Mesenchymal stem cell (in vitro differentiated cells and primary cell): Measurements from ENCODE around the gene NECAB2.

Experiments used
- DNase-seq: peaks from one replicate; pipeline ENCODE4 v3.0.0-alpha.2; 2013
- H2AFZ ChIP-seq: one replicate; pipeline ENCODE4 v1.6.1; 2013; ENCODE audit warnings: low read depth, mild to moderate bottlenecking, control low read depth, inconsistent platforms, low read length, moderate library complexity
- H2AK5ac ChIP-seq: 2 replicates; pipeline ENCODE4 v1.6.1; 2013; ENCODE audit warnings: low read length, moderate library complexity, mild to moderate bottlenecking, inconsistent platforms; ENCODE audit not compliant: severe bottlenecking
- H2BK120ac ChIP-seq: one replicate; pipeline ENCODE4 v1.6.1; 2013; ENCODE audit warnings: low read depth, mild to moderate bottlenecking, inconsistent platforms, low read length, moderate library complexity
- H2BK12ac ChIP-seq, 2 experiments: one replicate each; pipeline ENCODE4 v1.6.1; 2013; ENCODE audit warnings: inconsistent platforms in 2 of 2, low read length in 2 of 2, mild to moderate bottlenecking in 2 of 2, moderate library complexity in 2 of 2, control low read depth in 1 of 2
- H2BK15ac ChIP-seq: one replicate; pipeline ENCODE4 v1.6.1; 2013; ENCODE audit warnings: mild to moderate bottlenecking, low read depth, inconsistent platforms; ENCODE audit not compliant: poor library complexity, severe bottlenecking
- H2BK5ac ChIP-seq: 2 replicates; pipeline ENCODE4 v1.6.1; 2013; ENCODE audit warnings: low read depth, mild to moderate bottlenecking, low read length, control low read depth, inconsistent platforms; ENCODE audit not compliant: poor library complexity, severe bottlenecking
- H3K14ac ChIP-seq, 2 experiments: one replicate each; pipeline ENCODE4 v1.6.1; 2013; ENCODE audit warnings: inconsistent platforms in 2 of 2, low read length in 2 of 2, control low read depth in 1 of 2, mild to moderate bottlenecking in 1 of 2, moderate library complexity in 1 of 2
- H3K18ac ChIP-seq, 2 experiments: one replicate each; pipeline ENCODE4 v1.6.1; 2013; ENCODE audit warnings: inconsistent platforms in 2 of 2, low read length in 2 of 2, control low read depth in 1 of 2, low read depth in 1 of 2, mild to moderate bottlenecking in 1 of 2
- H3K23ac ChIP-seq, 2 experiments: one replicate each; pipeline ENCODE4 v1.6.1; 2013; ENCODE audit warnings: inconsistent platforms in 2 of 2, low read length in 2 of 2, mild to moderate bottlenecking in 2 of 2, moderate library complexity in 2 of 2, control low read depth in 1 of 2
- H3K27ac ChIP-seq: 2 replicates; pipeline ENCODE4 v1.5.1; 2013; ENCODE audit warnings: mild to moderate bottlenecking, moderate library complexity, low read length, control low read depth, inconsistent platforms; ENCODE audit not compliant: poor library complexity, severe bottlenecking
- H3K27me3 ChIP-seq, 2 experiments: 2 replicates each; pipeline versions ENCODE4 v1.6.1 to v1.7.0; 2013; ENCODE audit warnings: low read length in 2 of 2, mild to moderate bottlenecking in 2 of 2, moderate library complexity in 2 of 2, control low read depth in 1 of 2, inconsistent platforms in 1 of 2; ENCODE audit not compliant: control insufficient read depth in 1 of 2, insufficient read depth in 1 of 2
- H3K36me3 ChIP-seq, 2 experiments: 2 replicates each; pipeline versions ENCODE4 v1.6.1 to v1.7.0; 2013; ENCODE audit warnings: low read length in 2 of 2, control low read depth in 1 of 2, inconsistent platforms in 1 of 2, low read depth in 1 of 2, mild to moderate bottlenecking in 1 of 2; ENCODE audit not compliant: insufficient read depth in 2 of 2, control insufficient read depth in 1 of 2
- H3K4ac ChIP-seq, 2 experiments: one replicate each; pipeline ENCODE4 v1.6.1; 2013; ENCODE audit warnings: inconsistent platforms in 2 of 2, low read length in 2 of 2, mild to moderate bottlenecking in 2 of 2, moderate library complexity in 2 of 2, control low read depth in 1 of 2, low read depth in 1 of 2
- H3K4me1 ChIP-seq: 2 replicates; pipeline ENCODE4 v1.6.1; 2013; ENCODE audit warnings: low read depth, low read length, control low read depth; ENCODE audit not compliant: control insufficient read depth, insufficient read depth
- H3K4me2 ChIP-seq: 2 replicates; pipeline ENCODE4 v1.6.1; 2013; ENCODE audit warnings: low read length, mild to moderate bottlenecking, inconsistent platforms; ENCODE audit not compliant: poor library complexity, severe bottlenecking
- H3K4me3 ChIP-seq, 2 experiments: 2 replicates each; pipeline versions ENCODE4 v1.5.1 to v1.7.0; 2013; ENCODE audit warnings: low read length in 2 of 2, mild to moderate bottlenecking in 2 of 2, control low read depth in 1 of 2, low read depth in 1 of 2; ENCODE audit not compliant: insufficient read depth in 1 of 2
- H3K79me1 ChIP-seq: replicated peaks from 2 replicates; pipeline ENCODE4 v1.6.1; 2013; ENCODE audit warnings: mild to moderate bottlenecking, control low read depth, low read length, inconsistent platforms; ENCODE audit not compliant: poor library complexity, severe bottlenecking
- H3K9ac ChIP-seq: 2 replicates; pipeline ENCODE4 v1.7.0; 2013; ENCODE audit warnings: mild to moderate bottlenecking, low read length, moderate library complexity
- H3K9me3 ChIP-seq: 2 replicates; pipeline ENCODE4 v1.7.0; 2013; ENCODE audit warnings: mild to moderate bottlenecking, low read length; ENCODE audit not compliant: control insufficient read depth
- H4K8ac ChIP-seq: one replicate; pipeline ENCODE4 v1.6.1; 2013; ENCODE audit warnings: inconsistent platforms, mild to moderate bottlenecking, low read length, moderate library complexity
- H4K91ac ChIP-seq: one replicate; pipeline ENCODE4 v1.6.1; 2013; ENCODE audit warnings: mild to moderate bottlenecking, low read length, inconsistent platforms
- WGBS: methylation state at CpG from one replicate; pipeline ENCODE4 v1.1.7; 2013; ENCODE audit warnings: mixed read lengths; 5-methylcytosine and 5-hydroxymethylcytosine counted together

The NECAB2 gene

GRCh38 chr16:83971165-83972130 lies 3.4 kb downstream of the NECAB2 start:
- no peaks in the 10 kb centered on the region for H3K36me3 ChIP-seq
- no peak for DNase-seq
- H4K8ac ChIP-seq = no peak overlapping the region
- H3K18ac ChIP-seq = no peak overlapping the region
- no peak overlapping the region for H2BK120ac ChIP-seq
- H3K9me3 ChIP-seq = no peaks in the 10 kb centered on the region
- peaks cover 7% of the 10 kb centered on the region for H3K4me1 ChIP-seq
- H2BK12ac ChIP-seq = no peak overlapping the region
- H3K27ac ChIP-seq = no peak overlapping the region
- H3K27me3 ChIP-seq = peaks cover 18 to 34% of the 10 kb centered on the region in 2 experiments
- H3K23ac ChIP-seq = no peak overlapping the region
- no peak overlapping the region for H2AK5ac ChIP-seq
- H3K14ac ChIP-seq = no peak overlapping the region
- H2BK15ac ChIP-seq = no peak overlapping the region
- H3K79me1 ChIP-seq = no peaks in the 10 kb centered on the region
- H4K91ac ChIP-seq = no peak overlapping the region
- no peak overlapping the region for H3K4me3 ChIP-seq
- H2AFZ ChIP-seq = no peak overlapping the region
- H2BK5ac ChIP-seq = no peak overlapping the region
- 84% methylated on average over 27 of the region's 27 CpGs for WGBS
- H3K4ac ChIP-seq = no peak overlapping the region
- H3K4me2 ChIP-seq = no peak overlapping the region
- H3K9ac ChIP-seq = no peak overlapping the region

- no peak for DNase-seq
- Histone ChIP-seq H3K4me2 (no peak overlapping the region), H2AFZ (no peak overlapping the region), H3K23ac (no peak overlapping the region), H3K27ac (no peak overlapping the region), H2AK5ac (no peak overlapping the region), H3K9ac (no peak overlapping the region), H2BK12ac (no peak overlapping the region), H3K4me1 (peaks cover 7% of the 10 kb centered on the region), H3K79me1 (no peaks in the 10 kb centered on the region), H2BK5ac (no peak overlapping the region), H3K14ac (no peak overlapping the region), H4K91ac (no peak overlapping the region), H4K8ac (no peak overlapping the region), H3K18ac (no peak overlapping the region), H3K4ac (no peak overlapping the region), H3K36me3 (no peaks in the 10 kb centered on the region), H3K27me3 (peaks cover 25 to 39% of the 10 kb centered on the region in 2 experiments), H2BK15ac (no peak overlapping the region), H3K9me3 (no peaks in the 10 kb centered on the region), H3K4me3 (no peak overlapping the region), H2BK120ac (no peak overlapping the region)
- 85% methylated on average over 19 of the region's 19 CpGs for WGBS
Measured at GRCh38 chr16:83972256-83973008, 4.4 kb downstream of the NECAB2 start.

GRCh38 chr16:83973077-83973476 lies 5.0 kb downstream of the NECAB2 start:
- H3K27ac ChIP-seq = no peak overlapping the region
- no peak overlapping the region for H3K4me3 ChIP-seq
- no peak overlapping the region for H2BK12ac ChIP-seq
- DNase-seq = no peak
- no peak overlapping the region for H2BK120ac ChIP-seq
- H3K4ac ChIP-seq = no peak overlapping the region
- no peak overlapping the region for H3K9ac ChIP-seq
- H2BK5ac ChIP-seq = no peak overlapping the region
- no peaks in the 10 kb centered on the region for H3K79me1 ChIP-seq
- no peak overlapping the region for H3K14ac ChIP-seq
- H3K36me3 ChIP-seq = no peaks in the 10 kb centered on the region
- no peak overlapping the region for H2BK15ac ChIP-seq
- H3K9me3 ChIP-seq = peaks cover 3% of the 10 kb centered on the region
- no peak overlapping the region for H2AFZ ChIP-seq
- no peak overlapping the region for H2AK5ac ChIP-seq
- H3K4me2 ChIP-seq = no peak overlapping the region
- H3K18ac ChIP-seq = no peak overlapping the region
- H3K27me3 ChIP-seq = peaks cover 31 to 35% of the 10 kb centered on the region in 2 experiments
- H4K91ac ChIP-seq = no peak overlapping the region
- WGBS = 90% methylated on average over 10 of the region's 10 CpGs
- H3K23ac ChIP-seq = no peak overlapping the region
- H4K8ac ChIP-seq = no peak overlapping the region
- H3K4me1 ChIP-seq = peaks cover 7% of the 10 kb centered on the region
